Thoracic aorta (tissue), 2 donors: ENCODE data around the gene IQSEC1. TPM values are rescaled to one million over a fixed set of nuclear protein-coding genes. Genes with fewer than 3 reads are reported as not detected.

ENCODE experiments used
- ATAC-seq: fragments of 150-250 bp; one replicate; pipeline ENCODE4 v1.8.0; 2017; ENCODE audit warnings: low read depth; ENCODE audit not compliant: insufficient number of reproducible peaks, low FRiP score
- DNase-seq: peaks from one replicate; pipeline ENCODE4 v3.0.0-alpha.2; 2020; ENCODE audit warnings: low spot score
- H3K27ac ChIP-seq, 2 donors: fragments of 200-600 bp; sonication (generic); 1 replicate in 1 of 2; 2 replicates in 1 of 2; pipeline ENCODE4 v1.5.1; 2016; ENCODE audit warnings: mild to moderate bottlenecking in 2 of 2, moderate library complexity in 2 of 2
- H3K27me3 ChIP-seq: fragments of 200-600 bp; sonication (generic); replicated peaks from 2 replicates; pipeline ENCODE4 v1.6.0; 2016; ENCODE audit warnings: mild to moderate bottlenecking; ENCODE audit not compliant: insufficient read depth
- H3K36me3 ChIP-seq: fragments of 200-600 bp; sonication (generic); one replicate; pipeline ENCODE4 v1.5.1; 2016
- H3K4me1 ChIP-seq, 2 donors: fragments of 200-600 bp; sonication (generic); 1 replicate in 1 of 2; 2 replicates in 1 of 2; pipeline versions ENCODE4 v1.5.1 to v1.6.0; 2016; ENCODE audit warnings: low read depth in 2 of 2, mild to moderate bottlenecking in 1 of 2; ENCODE audit not compliant: control insufficient read depth in 1 of 2
- H3K4me3 ChIP-seq: fragments of 200-600 bp; sonication (generic); 2 replicates; pipeline ENCODE4 v1.5.1; 2016; ENCODE audit warnings: mild to moderate bottlenecking
- H3K9me3 ChIP-seq: fragments of 200-600 bp; sonication (generic); 2 replicates; pipeline ENCODE4 v1.5.1; 2016
- CTCF ChIP-seq: fragments of 200-600 bp; sonication (generic); IDR thresholded peaks from one replicate; pipeline ENCODE4 v1.5.1; 2019; ENCODE audit warnings: antibody characterized with exemption
- total RNA-seq, 2 donors: library from RNA; depleted of rRNA; stranded (reverse); fragments of >200 nt; gene quantifications; one replicate each; pipeline versions ENCODE4 v1.1.0 to v1.2.3, GENCODE V29; 2016

Gene IQSEC1
- total RNA-seq, 2 donors from 2014 or later: 93.6 to 121 TPM

GRCh38 chr3:13120289-13120927, 47.2 kb upstream of the IQSEC1 start:
- no peak for ATAC-seq
- TF ChIP-seq CTCF: no peak
- Histone ChIP-seq H3K27ac (no peak overlapping the region), H3K36me3 (no peaks in the 10 kb centered on the region), H3K27me3 (no peaks in the 10 kb centered on the region), H3K4me3 (no peak overlapping the region), H3K9me3 (no peaks in the 10 kb centered on the region), H3K4me1 (no peaks in the 10 kb centered on the region)
- DNase-seq: no peak

- Histone ChIP-seq H3K9me3 (no peaks in the 10 kb centered on the region), H3K4me1 (no peaks in the 10 kb centered on the region), H3K27me3 (no peaks in the 10 kb centered on the region), H3K36me3 (no peaks in the 10 kb centered on the region), H3K27ac (no peak overlapping the region), H3K4me3 (no peak overlapping the region)
- DNase-seq: no peak
- no peak for TF ChIP-seq CTCF
- no peak for ATAC-seq
Measured at GRCh38 chr3:13119471-13120220, 46.4 kb upstream of the IQSEC1 start.

GRCh38 chr3:13116426-13116825, 43.2 kb upstream of the IQSEC1 start:
- H3K27me3 ChIP-seq: no peaks in the 10 kb centered on the region
- no peak for ATAC-seq
- H3K9me3 ChIP-seq: no peaks in the 10 kb centered on the region
- DNase-seq: no peak
- H3K27ac ChIP-seq: no peak overlapping the region
- no peaks in the 10 kb centered on the region for H3K4me1 ChIP-seq
- H3K4me3 ChIP-seq: no peak overlapping the region
- no peak for TF ChIP-seq CTCF
- no peaks in the 10 kb centered on the region for H3K36me3 ChIP-seq

GRCh38 chr3:13115991-13116390, 42.8 kb upstream of the IQSEC1 start:
- ATAC-seq (no peak), DNase-seq (no peak)
- no peak overlapping the region for H3K4me3 ChIP-seq
- H3K27ac ChIP-seq: no peak overlapping the region
- no peaks in the 10 kb centered on the region for H3K36me3 ChIP-seq
- no peak for TF ChIP-seq CTCF
- no peaks in the 10 kb centered on the region for H3K27me3 ChIP-seq
- no peaks in the 10 kb centered on the region for H3K4me1 ChIP-seq
- no peaks in the 10 kb centered on the region for H3K9me3 ChIP-seq

- DNase-seq (no peak), ATAC-seq (no peak)
- no peaks in the 10 kb centered on the region for H3K36me3 ChIP-seq
- no peak for TF ChIP-seq CTCF
- H3K27me3 ChIP-seq: no peaks in the 10 kb centered on the region
- H3K4me1 ChIP-seq: no peaks in the 10 kb centered on the region
- H3K27ac ChIP-seq: no peak overlapping the region
- no peak overlapping the region for H3K4me3 ChIP-seq
- H3K9me3 ChIP-seq: no peaks in the 10 kb centered on the region
Measured at GRCh38 chr3:13115576-13115910, 42.3 kb upstream of the IQSEC1 start.
